ENCODE measurements around the gene STX10. TPM values are rescaled to one million over a fixed set of nuclear protein-coding genes. Genes with fewer than 3 reads are reported as not detected.

Gene STX10
- total RNA-seq = 86.3 and 95.8 TPM in 2 replicates

GRCh38 chr19:13150187-13150930 is at the start of gene STX10, which contains the start of gene IER2:
Gene STX10, minus strand, starts transcription at chr19:13150375. Its CDS starts 202 bp downstream, at chr19:13150173.
Gene IER2, plus strand, starts transcription at chr19:13150411. Its CDS starts 2,776 bp downstream, at chr19:13153187.

GRCh38 chr19:13117772-13118423 is 32.3 kb downstream of the STX10 start, which contains the start of gene NACC1:
Gene NACC1, plus strand, starts transcription at chr19:13118264. Its CDS starts 16,944 bp downstream, at chr19:13135208.

GRCh38 chr19:13116282-13117175 is 33.6 kb downstream of the STX10 start, which contains the start of gene TRMT1:
Gene TRMT1, minus strand, starts transcription at chr19:13116740. Its CDS starts 341 bp downstream, at chr19:13116399.

GRCh38 chr19:13102666-13103580 is 47.3 kb downstream of the STX10 start, which contains the start of gene LYL1:
Gene LYL1, minus strand, starts transcription at chr19:13102858. Its CDS starts 1,687 bp downstream, at chr19:13101171.

Other genes starting within 250 kb of the STX10 start
- 0.30 and 0.32 TPM in 2 replicates for gene SYCE2, start 231.1 kb downstream of the STX10 start, total RNA-seq
- 60.1 and 63.2 TPM in 2 replicates for gene FARSA, start 216.7 kb downstream of the STX10 start, total RNA-seq
- gene CALR, start 211.8 kb downstream of the STX10 start, total RNA-seq = 1,595 and 1,926 TPM in 2 replicates
- 50.0 and 66.1 TPM in 2 replicates for gene RAD23A, start 204.5 kb downstream of the STX10 start, total RNA-seq
- gene GADD45GIP1, start 193.2 kb downstream of the STX10 start, total RNA-seq = 34.7 and 39.3 TPM in 2 replicates
- gene DAND5, start 180.8 kb downstream of the STX10 start, total RNA-seq = not detected in 2 replicates
- 5.5 and 13.1 TPM in 2 replicates for gene NFIX, start 154.9 kb downstream of the STX10 start, total RNA-seq
- gene LYL1, start 47.5 kb downstream of the STX10 start, total RNA-seq = 99.7 and 105 TPM in 2 replicates
- 40.6 and 44.5 TPM in 2 replicates for gene TRMT1, start 33.6 kb downstream of the STX10 start, total RNA-seq
- 35.4 and 36.2 TPM in 2 replicates for gene NACC1, start 32.1 kb downstream of the STX10 start, total RNA-seq
- 27.7 and 40.0 TPM in 2 replicates for gene IER2, start within 50 bp of the STX10 start, total RNA-seq